Measurements from ENCODE around the gene BMP7. TPM values are rescaled to one million over a fixed set of nuclear protein-coding genes. Genes with fewer than 3 reads are reported as not detected.
"Not testable (repeated sequence)": the region's sequence is repeated elsewhere in the genome, so short reads cannot be mapped to it uniquely, and the experiment has no call there.

The BMP7 gene
- total RNA-seq, 1 donor from 2014 or later, result not detected

- DNase-seq (ENCODE audit: extremely low read depth, low read depth, low spot score), result no peak
Measured at GRCh38 chr20:57267158-57267821, 849 bp upstream of the BMP7 start.

- DNase-seq (ENCODE audit: extremely low read depth, low read depth, low spot score), result no peak
Measured at GRCh38 chr20:57265997-57266290, 497 bp downstream of the BMP7 start.

GRCh38 chr20:57265336-57265996 is 975 bp downstream of the BMP7 start:
- DNase-seq (ENCODE audit: extremely low read depth, low read depth, low spot score), result no peak

- not testable (repeated sequence) for DNase-seq (ENCODE audit: extremely low read depth, low read depth, low spot score)
Measured at GRCh38 chr20:57264908-57265335, 1.5 kb downstream of the BMP7 start.

GRCh38 chr20:57263801-57264792 is 2.3 kb downstream of the BMP7 start:
- DNase-seq (ENCODE audit: extremely low read depth, low read depth, low spot score), result no peak

- DNase-seq (ENCODE audit: extremely low read depth, low read depth, low spot score), result no peak
Measured at GRCh38 chr20:57262784-57263609, 3.4 kb downstream of the BMP7 start.

- DNase-seq (ENCODE audit: extremely low read depth, low read depth, low spot score), result no peak
Measured at GRCh38 chr20:57262301-57262700, 4.1 kb downstream of the BMP7 start.

GRCh38 chr20:57261457-57262251 is 4.8 kb downstream of the BMP7 start:
- no peak for DNase-seq (ENCODE audit: extremely low read depth, low read depth, low spot score)

GRCh38 chr20:57260934-57261333 is 5.5 kb downstream of the BMP7 start:
- DNase-seq (ENCODE audit: extremely low read depth, low read depth, low spot score), result no peak

GRCh38 chr20:57259938-57260921 is 6.2 kb downstream of the BMP7 start:
- no peak for DNase-seq (ENCODE audit: extremely low read depth, low read depth, low spot score)

- DNase-seq (ENCODE audit: extremely low read depth, low read depth, low spot score), result no peak
Measured at GRCh38 chr20:57259121-57259937, 7.1 kb downstream of the BMP7 start.

- DNase-seq (ENCODE audit: extremely low read depth, low read depth, low spot score), result no peak
Measured at GRCh38 chr20:57257701-57258453, 8.6 kb downstream of the BMP7 start.

- DNase-seq (ENCODE audit: extremely low read depth, low read depth, low spot score), result no peak
Measured at GRCh38 chr20:57256908-57257307, 9.5 kb downstream of the BMP7 start.

GRCh38 chr20:57256205-57256604 is 10.2 kb downstream of the BMP7 start:
- no peak for DNase-seq (ENCODE audit: extremely low read depth, low read depth, low spot score)

GRCh38 chr20:57255183-57255582 is 11.3 kb downstream of the BMP7 start:
- DNase-seq (ENCODE audit: extremely low read depth, low read depth, low spot score), result no peak

- DNase-seq (ENCODE audit: extremely low read depth, low read depth, low spot score), result no peak
Measured at GRCh38 chr20:57252559-57253162, 13.8 kb downstream of the BMP7 start.

- DNase-seq (ENCODE audit: extremely low read depth, low read depth, low spot score), result no peak
Measured at GRCh38 chr20:57251949-57252348, 14.5 kb downstream of the BMP7 start.
